Endothelial cell of umbilical vein (primary cell): Measurements from ENCODE around the gene JARID2. TPM values are rescaled to one million over a fixed set of nuclear protein-coding genes. Genes with fewer than 3 reads are reported as not detected.

Source experiments
- BruUV-seq: library from RNA; stranded (reverse); fragments of 400-500 nt; replicated peaks from 2 replicates; lab custom pipeline; 2021; lab: Mats Ljungman, UMichigan
- CTCF ChIA-PET: fragments of 300-600, 350-600 bp; sonication (Branson Sonifier 250); formaldehyde crosslinking; loops from one replicate; lab custom pipeline; 2021; ENCODE audit warnings: antibody characterized with exemption, inconsistent platforms; lab: Charles Lee
- POLR2A ChIA-PET: fragments of 300-600, 350-600 bp; sonication (Branson Sonifier 250); formaldehyde crosslinking; loops from one replicate; lab custom pipeline; 2021; ENCODE audit warnings: antibody characterized with exemption, inconsistent platforms; lab: Charles Lee
- DNase-seq: peaks from one replicate; pipeline ENCODE4 v3.0.0-alpha.2; 2011; ENCODE audit warnings: low read depth, low spot score
- FAIRE-seq: peaks from 2 replicates; lab custom pipeline; 2011; peaks lifted over from hg19 to GRCh38; lab: Jason Lieb, UNC
- H2AFZ ChIP-seq: 2 replicates; pipeline ENCODE4 v1.6.0; 2012; ENCODE audit warnings: low read depth, low read length, control low read depth, inconsistent platforms
- H3K27ac ChIP-seq: 2 replicates; pipeline ENCODE4 v1.5.1; 2011; ENCODE audit warnings: low read depth, mild to moderate bottlenecking, control low read depth, low read length, moderate library complexity; ENCODE audit not compliant: insufficient read depth
- H3K27me3 ChIP-seq, 2 experiments: 2 replicates each; pipeline versions ENCODE4 v1.6.0 to v1.6.1; 2011; ENCODE audit warnings: low read length in 2 of 2, mixed read lengths in 1 of 2; ENCODE audit not compliant: control insufficient read depth in 2 of 2, insufficient read depth in 2 of 2
- H3K36me3 ChIP-seq, 2 experiments: 2 replicates in 1 of 2; 3 replicates in 1 of 2; pipeline ENCODE4 v1.5.1; 2011; ENCODE audit warnings: low read length in 2 of 2, mild to moderate bottlenecking in 1 of 2, moderate library complexity in 1 of 2; ENCODE audit not compliant: control insufficient read depth in 2 of 2, insufficient read depth in 2 of 2; ENCODE audit errors: extremely low read depth in 1 of 2
- H3K4me1 ChIP-seq: 3 replicates; pipeline ENCODE4 v1.5.1; 2011; ENCODE audit warnings: mild to moderate bottlenecking, low read length; ENCODE audit not compliant: control insufficient read depth, insufficient read depth; ENCODE audit errors: extremely low read depth
- H3K4me2 ChIP-seq: 2 replicates; pipeline ENCODE4 v1.6.1; 2011; ENCODE audit warnings: low read length, control low read depth, mixed read lengths; ENCODE audit not compliant: insufficient read depth
- H3K4me3 ChIP-seq, 3 experiments: fragments of 200-600 bp in 1 of 3; sonication (generic), shearing (Covaris generic) in 1 of 3; replicated peaks in 1 of 3; 2 replicates each; pipeline ENCODE4 v1.5.1; 2011 to 2016; ENCODE audit warnings: control low read depth in 3 of 3, low read length in 3 of 3, mild to moderate bottlenecking in 2 of 3, inconsistent platforms in 1 of 3, low read depth in 1 of 3, moderate library complexity in 1 of 3; ENCODE audit not compliant: insufficient read depth in 1 of 3
- H3K79me2 ChIP-seq: 2 replicates; pipeline ENCODE4 v1.6.0; 2012; ENCODE audit warnings: low read length, inconsistent platforms; ENCODE audit not compliant: control insufficient read depth, insufficient read depth
- H3K9ac ChIP-seq: replicated peaks from 2 replicates; pipeline ENCODE3; 2011; ENCODE audit warnings: low read length, control low read depth; ENCODE audit not compliant: insufficient read depth; ENCODE audit errors: extremely low read depth
- H3K9me1 ChIP-seq: replicated peaks from 3 replicates; pipeline ENCODE4 v1.6.0; 2011; ENCODE audit warnings: mild to moderate bottlenecking, low read length; ENCODE audit not compliant: control insufficient read depth, insufficient read depth; ENCODE audit errors: extremely low read depth
- H3K9me3 ChIP-seq: replicated peaks from 2 replicates; pipeline ENCODE4 v1.5.1; 2012; ENCODE audit warnings: low read length, inconsistent platforms; ENCODE audit not compliant: control insufficient read depth, insufficient read depth
- H4K20me1 ChIP-seq: replicated peaks from 2 replicates; pipeline ENCODE3; 2011; ENCODE audit warnings: mild to moderate bottlenecking, low read length; ENCODE audit not compliant: control insufficient read depth, insufficient read depth; ENCODE audit errors: extremely low read depth
- EZH2 ChIP-seq: IDR thresholded peaks from 2 replicates; pipeline ENCODE4 v1.6.1; 2012; ENCODE audit warnings: borderline replicate concordance, low read depth, mild to moderate bottlenecking, moderate library complexity, low read length, inconsistent platforms; ENCODE audit not compliant: severe bottlenecking
- FOS ChIP-seq: IDR thresholded peaks from 2 replicates; pipeline ENCODE4 v1.6.1; 2011; ENCODE audit warnings: mild to moderate bottlenecking, low read length, moderate library complexity, borderline replicate concordance; ENCODE audit not compliant: insufficient read depth
- GATA2 ChIP-seq: IDR thresholded peaks from 2 replicates; pipeline ENCODE4 v1.7.0; 2011; ENCODE audit warnings: low read depth, mild to moderate bottlenecking, moderate library complexity, mixed read lengths, low read length; ENCODE audit not compliant: insufficient read length, insufficient read depth
- JUN ChIP-seq: IDR thresholded peaks from 2 replicates; pipeline ENCODE4 v1.6.1; 2011; ENCODE audit warnings: borderline replicate concordance, low read depth; ENCODE audit not compliant: insufficient read length, insufficient read depth
- MYC ChIP-seq: IDR thresholded peaks from one replicate; pipeline ENCODE4 v1.6.1; 2011; ENCODE audit warnings: mild to moderate bottlenecking, low read depth, low read length
- POLR2A ChIP-seq: IDR thresholded peaks from 2 replicates; pipeline ENCODE4 v1.6.1; 2012; ENCODE audit warnings: low read depth, mild to moderate bottlenecking, control low read depth, low read length
- POLR2AphosphoS5 ChIP-seq: IDR thresholded peaks from 2 replicates; pipeline ENCODE4 v1.6.1; 2012; ENCODE audit warnings: low read depth, mild to moderate bottlenecking, control low read depth, low read length, moderate library complexity; ENCODE audit not compliant: insufficient read depth
- dilution Hi-C: fragments of 300-500 bp; cut with MboI; formaldehyde crosslinking; loops from one replicate; pipeline ENCODE4 v1.15.0; 2019; ENCODE audit warnings: low sequenced_read_pairs; ENCODE audit not compliant: extremely low pct_ligation_motif_present
- intact Hi-C: fragments of 100-400 bp; cut with micrococcal nuclease; formaldehyde crosslinking; loops from one replicate; pipeline ENCODE4 v1.10.0; 2022
- polyA plus RNA-seq, 4 experiments: library from polyadenylated mRNA; depleted of rRNA in 3 of 4; stranded (reverse) in 3 of 4; unstranded in 1 of 4; fragments of >200 nt; gene quantifications; 2 replicates each; pipeline versions ENCODE4 v1.2.1 to v1.2.3, GENCODE V29; 2011 to 2012; ENCODE audit warnings: missing spikeins in 1 of 4
- total RNA-seq: library from RNA; stranded (reverse); gene quantifications from 2 replicates; pipeline ENCODE4 v1.2.3, GENCODE V29; 2021
- TF ChIP-seq, protein P1 (sequence below): IDR thresholded peaks from 2 replicates; pipeline ENCODE4 v1.6.1; 2011; ENCODE audit not compliant: insufficient read depth, insufficient read length
- TF ChIP-seq, protein P2 (sequence below), 2 donors: IDR thresholded peaks; 1 replicate in 1 of 2; 2 replicates in 1 of 2; pipeline ENCODE4 v1.5.1; 2011; ENCODE audit warnings: low read length in 2 of 2, mild to moderate bottlenecking in 2 of 2, moderate library complexity in 2 of 2, control low read depth in 1 of 2, inconsistent platforms in 1 of 2, low read depth in 1 of 2; ENCODE audit not compliant: insufficient read depth in 1 of 2; ENCODE audit errors: extremely low read depth in 1 of 2

Gene JARID2
- total and polyA plus RNA-seq, 2 donors (not counting 3 experiments of a cell fraction or from before 2014, with no cell fraction given): 2.9 to 10.6 TPM

GRCh38 chr6:15434263-15434662 is 188.4 kb downstream of the JARID2 start:
- Histone ChIP-seq H3K27me3 (no peaks in the 10 kb centered on the region), H4K20me1 (peaks cover 4% of the 10 kb centered on the region), H3K9me3 (no peaks in the 10 kb centered on the region), H2AFZ (no peak overlapping the region), H3K9ac (no peak overlapping the region), H3K79me2 (no peaks in the 10 kb centered on the region), H3K4me1 (peaks cover 37% of the 10 kb centered on the region), H3K36me3 (no peaks in the 10 kb centered on the region), H3K4me2 (no peak overlapping the region), H3K4me3 (no peak overlapping the region), H3K9me1 (no peaks in the 10 kb centered on the region), H3K27ac (no peak overlapping the region)
- dilution Hi-C loops: no loop called here
- FAIRE-seq: no peak
- POLR2A ChIA-PET: no interaction called here
- intact Hi-C loops: loop anchor here (2.0 kb wide), 1 partner anchor 33 kb away; no protein-coding TSS in a partner anchor
- DNase-seq: no peak
- CTCF ChIA-PET: no interaction called here
- TF ChIP-seq JUN (no peak), EZH2 (no peak), GATA2 (no peak), POLR2A (no peak), POLR2AphosphoS5 (no peak), MYC (no peak), FOS (no peak)
- TF ChIP-seq, protein P1, sequence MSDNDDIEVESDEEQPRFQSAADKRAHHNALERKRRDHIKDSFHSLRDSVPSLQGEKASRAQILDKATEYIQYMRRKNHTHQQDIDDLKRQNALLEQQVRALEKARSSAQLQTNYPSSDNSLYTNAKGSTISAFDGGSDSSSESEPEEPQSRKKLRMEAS: no peak
- TF ChIP-seq, protein P2, sequence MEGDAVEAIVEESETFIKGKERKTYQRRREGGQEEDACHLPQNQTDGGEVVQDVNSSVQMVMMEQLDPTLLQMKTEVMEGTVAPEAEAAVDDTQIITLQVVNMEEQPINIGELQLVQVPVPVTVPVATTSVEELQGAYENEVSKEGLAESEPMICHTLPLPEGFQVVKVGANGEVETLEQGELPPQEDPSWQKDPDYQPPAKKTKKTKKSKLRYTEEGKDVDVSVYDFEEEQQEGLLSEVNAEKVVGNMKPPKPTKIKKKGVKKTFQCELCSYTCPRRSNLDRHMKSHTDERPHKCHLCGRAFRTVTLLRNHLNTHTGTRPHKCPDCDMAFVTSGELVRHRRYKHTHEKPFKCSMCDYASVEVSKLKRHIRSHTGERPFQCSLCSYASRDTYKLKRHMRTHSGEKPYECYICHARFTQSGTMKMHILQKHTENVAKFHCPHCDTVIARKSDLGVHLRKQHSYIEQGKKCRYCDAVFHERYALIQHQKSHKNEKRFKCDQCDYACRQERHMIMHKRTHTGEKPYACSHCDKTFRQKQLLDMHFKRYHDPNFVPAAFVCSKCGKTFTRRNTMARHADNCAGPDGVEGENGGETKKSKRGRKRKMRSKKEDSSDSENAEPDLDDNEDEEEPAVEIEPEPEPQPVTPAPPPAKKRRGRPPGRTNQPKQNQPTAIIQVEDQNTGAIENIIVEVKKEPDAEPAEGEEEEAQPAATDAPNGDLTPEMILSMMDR (IDR thresholded peaks at IDR 0.05; ENCODE audit: extremely low read depth in 1 of 2, insufficient read depth in 1 of 2, low read depth in 1 of 2, low read length in 2 of 2): no peak
- BruUV-seq: no TSS peak
